H1 (cell line): ENCODE results near the gene GLO1. TPM values are rescaled to one million over a fixed set of nuclear protein-coding genes. Genes with fewer than 3 reads are reported as not detected.

Experiments used
- CTCF ChIP-seq, 3 experiments: IDR thresholded peaks; 1 replicate in 2 of 3; 2 replicates in 1 of 3; pipeline versions ENCODE4 v1.5.1 to v1.6.1; 2011; ENCODE audit warnings: low read length in 3 of 3, mild to moderate bottlenecking in 3 of 3, inconsistent platforms in 2 of 3, low read depth in 1 of 3, moderate library complexity in 1 of 3; ENCODE audit not compliant: insufficient read depth in 1 of 3; ENCODE audit errors: control extremely low read depth in 1 of 3
- RNF2 ChIP-seq: fragments of 200-900, 300-1000 bp; sonication (generic); IDR thresholded peaks from 2 replicates; pipeline ENCODE4 v1.7.1; 2016; ENCODE audit warnings: borderline replicate concordance, low read depth, mild to moderate bottlenecking, antibody characterized with exemption, low read length; ENCODE audit not compliant: poor library complexity, severe bottlenecking; ENCODE audit errors: missing control alignments
- polyA plus RNA-seq, 7 experiments: library from polyadenylated mRNA; depleted of rRNA in 3 of 7; stranded (reverse) in 5 of 7; unstranded in 2 of 7; fragments of >200 nt in 5 of 7; fragments of 200-250 nt in 2 of 7; gene quantifications; 1 replicate in 5 of 7; 2 replicates in 1 of 7; 4 replicates in 1 of 7; pipeline versions ENCODE4 v1.2.1 to v1.2.3, GENCODE V29; 2011 to 2013; ENCODE audit warnings: missing spikeins in 2 of 7, mixed read lengths in 2 of 7
- total RNA-seq: library from RNA; stranded (reverse); fragmentation: NEBNext Ultra II Directional; extraction: Animal tissue kit (Norgen Biotek cat#: 25700); gene quantifications from 2 replicates; pipeline ENCODE4 v1.2.1, GENCODE V29; 2021

GLO1 gene
- total and polyA plus RNA-seq, 2 of the 8 experiments (the other 6 are each of a cell fraction or from before 2014, with no cell fraction given) = 104 to 170 TPM

DNA sequence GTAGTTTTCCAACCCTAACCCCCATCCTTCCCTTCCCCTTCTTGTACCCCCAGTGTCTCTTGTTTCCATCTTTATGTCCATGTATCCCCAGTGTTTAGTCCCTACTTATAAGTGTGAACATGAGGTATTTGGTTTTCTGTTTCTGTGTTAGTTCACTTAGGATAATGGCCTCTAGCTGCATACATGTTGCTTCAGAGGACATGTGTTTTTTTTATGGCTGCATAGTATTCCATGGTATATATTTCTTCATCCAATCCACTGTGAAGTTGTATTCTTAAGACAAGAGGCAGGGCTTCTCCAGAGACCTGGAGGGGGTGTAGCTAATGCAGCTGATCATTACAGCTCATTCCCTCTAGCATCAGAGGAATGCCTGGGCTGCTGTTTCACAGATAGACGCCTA lies 16.4 kb upstream of the GLO1 start (continued):
- TF ChIP-seq CTCF (IDR thresholded peaks at IDR 0.05; ENCODE audit: control extremely low read depth in 1 of 3, insufficient read depth in 1 of 3, low read depth in 1 of 3, low read length in 3 of 3) = no peak
- TF ChIP-seq RNF2 = no peak
